Jurkat, Clone E6-1 (cell line): Measurements from ENCODE around the gene ZNF608.

Experiments
- DNase-seq: peaks from one replicate; pipeline ENCODE4 v3.0.0-alpha.2; 2011; ENCODE audit warnings: low read depth, low spot score
- H3K4me3 ChIP-seq: 2 replicates; pipeline ENCODE4 v1.5.1; 2011; ENCODE audit warnings: mild to moderate bottlenecking, low read length, control low read depth, moderate library complexity

ZNF608 gene

DNA sequence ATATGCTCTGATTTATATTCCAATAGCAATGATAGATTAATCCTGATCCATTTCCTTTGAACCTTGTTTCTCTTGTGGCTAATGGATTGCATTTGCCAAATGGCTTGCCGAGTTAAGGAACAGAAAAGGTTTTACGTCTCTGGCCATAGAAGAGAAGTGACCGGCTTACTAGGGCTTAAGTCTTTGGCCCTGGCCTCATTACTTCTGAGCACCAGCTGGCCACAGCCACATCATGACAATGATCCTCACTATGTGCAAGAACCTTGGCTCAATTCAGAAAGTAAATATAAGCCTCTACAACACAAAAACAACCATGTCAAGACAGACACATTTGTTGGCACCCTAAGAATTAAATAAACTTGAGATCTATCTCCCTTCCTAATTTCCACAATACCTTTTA is 46.1 kb downstream of the ZNF608 start:
- no peak for DNase-seq
- H3K4me3 ChIP-seq, result no peak overlapping the region

DNA sequence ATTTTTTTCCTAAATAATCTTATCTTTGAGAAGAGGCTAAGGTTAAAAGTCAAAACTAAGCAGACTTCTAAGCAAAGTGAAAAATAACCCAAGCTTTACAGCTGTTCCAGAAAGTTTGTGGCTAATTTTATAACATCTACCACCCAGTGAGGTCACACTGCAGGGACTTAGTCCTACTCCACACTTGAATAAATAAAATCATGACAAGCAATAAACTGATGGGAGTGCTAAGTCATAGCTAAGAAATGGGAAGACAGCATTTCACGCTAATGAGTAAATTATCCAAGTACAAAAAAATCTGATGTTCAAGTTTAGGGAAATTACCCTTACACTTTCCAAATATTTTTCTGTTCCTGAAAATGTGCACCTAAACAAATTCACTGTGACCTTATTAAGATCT is 47.7 kb downstream of the ZNF608 start:
- no peak overlapping the region for H3K4me3 ChIP-seq
- no peak for DNase-seq

DNA sequence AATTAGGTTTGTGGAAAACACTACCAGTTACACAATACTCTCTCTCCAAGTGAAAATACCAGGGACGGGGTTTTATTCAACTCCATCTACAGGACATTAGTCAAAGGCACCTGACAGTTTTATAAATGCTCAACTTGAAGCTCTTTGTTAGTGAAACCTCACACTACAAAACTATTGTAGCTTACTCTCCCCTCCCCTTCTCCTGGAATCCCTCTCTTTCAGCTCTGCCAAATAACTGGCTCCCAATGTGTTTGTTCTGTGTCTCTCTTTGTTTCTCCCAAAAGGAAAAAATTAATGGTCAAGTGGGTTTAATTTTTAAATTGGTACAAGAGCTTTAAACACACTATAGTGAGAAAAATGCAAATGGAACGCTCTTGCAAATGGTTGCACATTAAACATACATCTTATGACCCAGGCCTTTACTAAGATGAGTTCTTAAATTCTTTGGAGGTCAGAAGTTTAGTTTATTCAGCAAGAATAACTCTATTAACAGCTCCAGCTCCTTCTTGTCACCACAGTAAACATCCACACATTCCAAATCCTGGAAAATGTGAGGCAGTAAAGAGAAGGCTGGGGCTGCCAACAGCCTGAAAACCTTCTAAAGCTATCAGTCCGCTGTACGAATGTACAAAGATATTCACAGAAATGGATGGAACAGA is 48.4 kb downstream of the ZNF608 start:
- H3K4me3 ChIP-seq, result no peak overlapping the region
- DNase-seq, result no peak

DNA sequence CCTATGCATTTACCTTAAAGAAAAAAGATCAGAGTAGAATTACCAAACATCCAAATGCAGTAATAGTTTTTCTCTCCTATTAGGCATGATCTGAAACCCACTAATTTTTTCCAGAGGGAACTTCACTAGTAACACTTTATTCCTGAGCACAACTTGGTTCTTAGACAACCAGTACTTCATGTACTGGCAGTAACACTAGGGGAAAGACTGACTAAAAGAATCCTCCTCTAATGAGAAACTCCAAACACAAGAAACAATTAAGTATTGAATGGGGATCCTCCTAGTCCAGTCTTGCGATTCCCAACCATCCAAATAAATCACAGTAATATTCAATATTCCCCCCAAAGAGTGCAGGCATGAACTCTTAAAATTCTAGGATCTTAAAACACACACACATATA is 48.9 kb downstream of the ZNF608 start:
- DNase-seq, result no peak
- H3K4me3 ChIP-seq, result no peak overlapping the region

DNA sequence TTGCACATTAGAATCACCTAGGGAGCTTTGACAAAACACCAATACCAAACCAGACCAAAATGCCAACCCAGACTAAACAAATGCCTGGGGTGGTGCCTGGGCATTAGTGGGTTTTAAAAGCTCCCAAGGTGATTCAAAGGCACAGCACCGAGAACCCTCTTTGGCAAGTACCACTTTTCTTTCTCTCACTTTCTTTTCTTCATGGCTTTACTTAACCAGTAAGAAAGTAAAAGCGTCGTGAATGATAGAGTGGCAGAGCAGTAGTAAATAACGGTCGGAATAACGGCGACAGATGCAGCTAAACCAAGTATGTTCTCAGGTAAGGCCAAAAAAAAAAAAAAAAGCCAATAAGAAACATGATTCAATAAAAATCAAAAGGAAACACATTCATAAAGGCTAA is 49.5 kb downstream of the ZNF608 start:
- H3K4me3 ChIP-seq, result no peak overlapping the region
- DNase-seq, result no peak
